Spinal cord (tissue), 10 donors: ENCODE results near the gene GPRC5C. TPM values are rescaled to one million over a fixed set of nuclear protein-coding genes. Genes with fewer than 3 reads are reported as not detected.

ENCODE experiments used
- DNase-seq, 6 donors: peaks; one replicate each; pipeline versions ENCODE4 v3.0.0 to v3.0.0-alpha.2; 2013 to 2015; ENCODE audit warnings: low spot score in 6 of 6, low read depth in 4 of 6
- H3K27ac ChIP-seq: one replicate; pipeline ENCODE4 v1.5.1; 2013; ENCODE audit warnings: low read depth, low read length, control low read depth
- H3K27me3 ChIP-seq: one replicate; pipeline ENCODE4 v1.6.1; 2013; ENCODE audit warnings: low read length; ENCODE audit not compliant: control insufficient read depth, insufficient read depth
- H3K36me3 ChIP-seq: one replicate; pipeline ENCODE4 v1.6.1; 2013; ENCODE audit warnings: low read length; ENCODE audit not compliant: control insufficient read depth, insufficient read depth
- H3K4me1 ChIP-seq: one replicate; pipeline ENCODE4 v1.6.1; 2013; ENCODE audit warnings: low read length; ENCODE audit not compliant: control insufficient read depth, insufficient read depth
- H3K4me3 ChIP-seq: one replicate; pipeline ENCODE4 v1.5.1; 2013; ENCODE audit warnings: low read depth, low read length, control low read depth
- H3K9me3 ChIP-seq: one replicate; pipeline ENCODE4 v1.6.1; 2013; ENCODE audit warnings: low read length; ENCODE audit not compliant: control insufficient read depth, insufficient read depth
- WGBS: methylation state at CpG from one replicate; pipeline ENCODE4 v1.1.5; 2013; ENCODE audit warnings: missing lambda C conversion rate; ENCODE audit not compliant: insufficient coverage; 5-methylcytosine and 5-hydroxymethylcytosine counted together
- polyA plus RNA-seq, 2 donors: library from polyadenylated mRNA; unstranded; fragments of 120-200 nt; gene quantifications; one replicate each; pipeline ENCODE4 v1.2.1, GENCODE V29; 2013; ENCODE audit not compliant: insufficient read length in 2 of 2
- total RNA-seq, 2 donors: library from RNA; depleted of rRNA in 1 of 2; stranded (reverse); fragments of 120-200 nt in 1 of 2; fragments of >200 nt in 1 of 2; gene quantifications; one replicate each; pipeline versions ENCODE4 v1.2.3 to v1.2.4, GENCODE V29; 2013 to 2014
- donor health status: healthy.

GPRC5C gene
- total and polyA plus RNA-seq, 4 donors: 10.4 to 98.7 (median 17.7) TPM

DNA sequence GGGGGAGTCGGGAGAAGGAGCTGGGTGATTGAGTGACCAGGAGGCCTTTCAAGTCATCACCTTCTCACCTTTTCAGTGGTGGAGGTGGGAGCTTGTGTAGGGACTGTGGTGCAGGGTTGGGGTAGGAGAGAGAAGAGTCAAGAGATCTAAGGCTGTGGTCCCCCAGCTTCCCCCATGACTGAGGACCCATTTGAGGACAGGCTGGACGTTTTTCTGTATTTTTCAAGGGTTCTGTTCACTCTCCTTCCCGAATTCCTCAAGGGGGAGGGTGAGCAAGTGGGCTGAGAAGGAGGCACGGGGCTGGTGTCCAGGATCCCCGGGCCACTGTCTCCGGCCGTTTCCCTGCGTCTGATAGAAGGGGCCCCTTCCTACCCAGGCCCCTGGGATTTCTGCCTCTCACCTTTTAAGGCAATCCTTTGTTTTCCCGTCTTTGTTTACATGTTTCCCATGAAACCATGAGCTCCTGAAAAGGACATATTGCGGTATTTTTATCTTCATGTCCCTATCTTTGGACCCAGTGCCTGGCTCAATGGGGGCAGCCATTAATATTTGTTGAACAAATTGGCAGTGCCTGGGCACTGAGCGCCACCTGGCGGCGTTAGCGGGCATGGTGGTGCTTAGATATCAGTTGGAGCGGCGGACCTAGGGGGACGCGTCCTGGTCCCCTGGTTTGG lies 25.4 kb downstream of the GPRC5C start:
- no peaks in the 10 kb centered on the region for H3K27me3 ChIP-seq
- H3K27ac ChIP-seq: no peak overlapping the region
- no peaks in the 10 kb centered on the region for H3K36me3 ChIP-seq
- no peak overlapping the region for H3K4me3 ChIP-seq
- H3K4me1 ChIP-seq: peaks cover 44% of the 10 kb centered on the region
- no peaks in the 10 kb centered on the region for H3K9me3 ChIP-seq
- 19% methylated on average over 6 of the region's 18 CpGs for WGBS
- peak; percentile 54 to 92 (median 66) for DNase-seq

GRCh38 chr17:74457820-74458166 lies 25.9 kb downstream of the GPRC5C start:
- H3K9me3 ChIP-seq: no peaks in the 10 kb centered on the region
- no peak overlapping the region for H3K4me3 ChIP-seq
- peaks cover 39% of the 10 kb centered on the region for H3K4me1 ChIP-seq
- DNase-seq: no peak
- H3K27me3 ChIP-seq: no peaks in the 10 kb centered on the region
- H3K27ac ChIP-seq: no peak overlapping the region
- 100% methylated on average over 1 of the region's 6 CpGs for WGBS
- H3K36me3 ChIP-seq: no peaks in the 10 kb centered on the region

DNA sequence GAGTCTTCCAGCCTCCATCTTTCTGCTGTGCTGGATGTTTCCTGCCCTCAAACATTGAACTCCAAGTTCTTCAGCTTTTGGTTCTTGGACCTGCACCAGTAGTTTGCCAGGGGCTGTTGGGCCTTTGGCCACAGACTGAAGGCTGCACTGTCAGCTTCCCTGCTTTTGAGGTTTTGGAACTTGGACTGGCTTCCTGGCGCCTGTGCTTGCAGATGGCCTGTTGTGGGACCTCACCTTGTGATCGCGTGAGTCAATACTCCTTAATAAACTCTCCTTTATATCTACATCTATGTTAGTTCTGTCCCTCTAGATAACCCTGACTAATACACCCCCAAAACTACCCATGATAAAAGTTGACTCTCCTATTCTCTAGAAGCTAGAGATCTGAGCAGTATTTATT lies 26.9 kb downstream of the GPRC5C start:
- H3K36me3 ChIP-seq: no peaks in the 10 kb centered on the region
- no peaks in the 10 kb centered on the region for H3K27me3 ChIP-seq
- peaks cover 31% of the 10 kb centered on the region for H3K4me1 ChIP-seq
- WGBS: 82% methylated on average over 3 of the region's 3 CpGs
- H3K27ac ChIP-seq: no peak overlapping the region
- H3K9me3 ChIP-seq: no peaks in the 10 kb centered on the region
- no peak overlapping the region for H3K4me3 ChIP-seq
- no peak for DNase-seq

GRCh38 chr17:74459622-74460021 lies 27.7 kb downstream of the GPRC5C start:
- Histone ChIP-seq H3K4me1 (peaks cover 25% of the 10 kb centered on the region), H3K36me3 (no peaks in the 10 kb centered on the region), H3K4me3 (no peak overlapping the region), H3K27ac (no peak overlapping the region), H3K27me3 (no peaks in the 10 kb centered on the region), H3K9me3 (no peaks in the 10 kb centered on the region)
- no peak for DNase-seq
- WGBS: 80% methylated on average over 6 of the region's 7 CpGs

DNA sequence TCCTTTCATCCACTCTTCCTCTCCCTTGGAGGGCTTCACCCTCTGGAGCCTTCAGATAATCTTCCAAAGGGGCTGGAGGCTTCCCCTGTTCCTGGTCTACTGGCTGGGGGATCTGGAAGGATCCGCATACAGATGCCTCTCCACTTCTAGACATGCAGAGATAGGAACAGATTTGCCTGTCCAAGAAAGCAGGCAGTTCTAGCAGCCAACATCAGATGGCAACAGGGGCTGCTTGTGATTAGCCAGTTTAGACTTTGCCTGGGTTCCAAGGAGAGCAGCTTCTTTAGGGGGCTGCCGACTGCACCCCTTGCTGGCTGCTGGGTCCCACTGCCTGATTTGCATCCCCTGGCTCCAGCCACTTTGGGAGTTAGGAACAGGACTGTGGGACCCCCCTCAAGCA lies 28.4 kb downstream of the GPRC5C start:
- Histone ChIP-seq H3K4me3 (no peak overlapping the region), H3K4me1 (peaks cover 19% of the 10 kb centered on the region), H3K27ac (no peak overlapping the region), H3K27me3 (no peaks in the 10 kb centered on the region), H3K36me3 (peaks cover 2% of the 10 kb centered on the region), H3K9me3 (no peaks in the 10 kb centered on the region)
- DNase-seq: peak in 1 of 6 donors; percentile 82
- WGBS: 74% methylated on average over 2 of the region's 2 CpGs

DNA sequence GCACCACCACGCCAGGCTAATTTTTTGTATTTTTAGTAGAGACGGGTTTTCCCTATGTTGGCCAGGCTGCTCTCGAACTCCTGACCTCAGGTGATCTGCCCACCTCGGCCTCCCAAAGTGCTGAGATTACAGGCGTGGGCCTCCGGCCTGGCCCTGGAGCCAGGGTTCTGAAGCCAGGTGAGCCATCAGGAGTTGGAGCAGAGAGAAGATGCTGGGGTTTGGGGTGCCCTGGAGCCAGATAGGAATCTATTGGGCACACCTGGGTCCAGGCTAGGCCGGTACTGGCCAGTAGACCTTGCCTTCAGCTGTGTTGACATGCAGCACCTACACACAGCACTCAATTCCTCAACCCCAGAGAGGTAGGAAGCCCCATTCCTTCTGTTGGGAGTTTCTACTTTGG lies 29.1 kb downstream of the GPRC5C start:
- Histone ChIP-seq H3K9me3 (no peaks in the 10 kb centered on the region), H3K4me3 (no peak overlapping the region), H3K27me3 (peaks cover 3% of the 10 kb centered on the region), H3K4me1 (peaks cover 17% of the 10 kb centered on the region), H3K27ac (no peak overlapping the region), H3K36me3 (peaks cover 2% of the 10 kb centered on the region)
- DNase-seq: no peak
- WGBS: 98% methylated on average over 5 of the region's 7 CpGs

GRCh38 chr17:74461611-74462010 lies 29.7 kb downstream of the GPRC5C start:
- H3K36me3 ChIP-seq: peaks cover 2% of the 10 kb centered on the region
- no peak overlapping the region for H3K4me3 ChIP-seq
- H3K9me3 ChIP-seq: no peaks in the 10 kb centered on the region
- H3K27me3 ChIP-seq: peaks cover 8% of the 10 kb centered on the region
- WGBS: 93% methylated on average over 8 of the region's 10 CpGs
- peaks cover 19% of the 10 kb centered on the region for H3K4me1 ChIP-seq
- no peak for DNase-seq
- no peak overlapping the region for H3K27ac ChIP-seq

DNA sequence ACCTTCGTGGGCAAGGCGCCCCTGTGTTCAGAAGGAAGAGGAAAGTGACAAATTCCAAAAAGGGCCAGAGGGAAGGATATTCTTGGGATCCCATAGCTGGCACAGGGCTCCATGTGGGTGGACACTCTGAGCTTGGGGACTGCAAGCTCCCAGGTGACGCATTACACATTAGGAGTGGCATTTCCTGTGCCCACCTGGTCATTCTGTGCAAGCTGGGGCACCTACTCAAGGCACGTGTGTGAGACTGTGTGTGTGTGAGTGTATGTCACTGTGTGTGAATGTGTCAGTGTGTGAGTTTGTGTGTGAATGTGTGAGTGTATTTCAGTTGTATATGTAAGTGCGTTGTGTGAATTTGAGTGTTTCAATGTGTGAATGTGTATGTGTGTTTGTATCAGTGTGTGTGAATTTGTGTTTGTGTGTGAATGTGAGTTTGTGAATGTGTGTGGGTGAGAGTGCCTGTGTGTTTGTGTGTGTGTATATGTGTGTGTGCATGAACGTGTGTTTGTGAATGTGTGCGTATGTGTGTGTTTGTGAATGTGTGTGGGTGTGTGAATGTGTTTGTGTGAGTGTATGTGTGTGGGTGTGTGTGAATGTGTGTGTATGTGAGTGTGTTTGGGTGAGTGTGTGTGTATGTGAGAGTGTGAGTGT lies 33.0 kb downstream of the GPRC5C start:
- H3K4me1 ChIP-seq: peaks cover 12% of the 10 kb centered on the region
- WGBS: 92% methylated on average over 7 of the region's 7 CpGs

GRCh38 chr17:74465378-74466110 lies 33.7 kb downstream of the GPRC5C start:
- Histone ChIP-seq H3K9me3 (no peaks in the 10 kb centered on the region), H3K4me3 (no peak overlapping the region), H3K27me3 (peaks cover 18% of the 10 kb centered on the region), H3K4me1 (peaks cover 12% of the 10 kb centered on the region), H3K27ac (no peak overlapping the region), H3K36me3 (peaks cover 2% of the 10 kb centered on the region)
- WGBS: 91% methylated on average over 7 of the region's 8 CpGs
- no peak for DNase-seq

More for the DNA sequence above, 33.0 kb downstream of the GPRC5C start:
- peaks cover 2% of the 10 kb centered on the region for H3K36me3 ChIP-seq
- no peak for DNase-seq
- no peak overlapping the region for H3K27ac ChIP-seq
- peaks cover 18% of the 10 kb centered on the region for H3K27me3 ChIP-seq
- H3K9me3 ChIP-seq: no peaks in the 10 kb centered on the region
- no peak overlapping the region for H3K4me3 ChIP-seq
